Lung (tissue), 12 donors: ENCODE measurements around the gene ABHD15. TPM values are rescaled to one million over a fixed set of nuclear protein-coding genes. Genes with fewer than 3 reads are reported as not detected.

Experiments used
- ATAC-seq: fragments of 200-7000 bp; cut with Tn5 transposase; one replicate; pipeline ENCODE4 v1.9.1; 2020; ENCODE audit warnings: moderate number of reproducible peaks; ENCODE audit not compliant: insufficient read depth, low FRiP score
- DNase-seq, 3 donors: peaks; one replicate each; pipeline ENCODE4 v3.0.0-alpha.2; 2013 to 2017
- H3K27ac ChIP-seq, 2 donors: one replicate each; pipeline ENCODE4 v1.5.1; 2013; ENCODE audit warnings: mild to moderate bottlenecking in 2 of 2, moderate library complexity in 2 of 2, control low read depth in 1 of 2, inconsistent platforms in 1 of 2, low read depth in 1 of 2, low read length in 1 of 2
- H3K27me3 ChIP-seq, 3 donors: one replicate each; pipeline ENCODE4 v1.5.1; 2013; ENCODE audit warnings: low read length in 2 of 3; ENCODE audit not compliant: control insufficient read depth in 3 of 3, insufficient read depth in 3 of 3
- H3K36me3 ChIP-seq, 4 donors: one replicate each; pipeline ENCODE4 v1.5.1; 2013; ENCODE audit warnings: low read length in 4 of 4, mild to moderate bottlenecking in 1 of 4, moderate library complexity in 1 of 4; ENCODE audit not compliant: control insufficient read depth in 4 of 4, insufficient read depth in 4 of 4
- H3K4me1 ChIP-seq, 5 donors: one replicate each; pipeline ENCODE4 v1.5.1; 2013; ENCODE audit warnings: low read length in 5 of 5, mild to moderate bottlenecking in 2 of 5, moderate library complexity in 1 of 5; ENCODE audit not compliant: control insufficient read depth in 5 of 5, insufficient read depth in 5 of 5
- H3K4me3 ChIP-seq: one replicate; pipeline ENCODE4 v1.5.1; 2013; ENCODE audit warnings: mild to moderate bottlenecking, control low read depth, moderate library complexity
- H3K9ac ChIP-seq, 2 donors: one replicate each; pipeline ENCODE4 v1.5.1; 2013; ENCODE audit warnings: low read length in 2 of 2, control low read depth in 1 of 2; ENCODE audit not compliant: insufficient read depth in 1 of 2
- H3K9me3 ChIP-seq, 4 donors: one replicate each; pipeline ENCODE4 v1.5.1; 2013; ENCODE audit warnings: low read length in 3 of 4, mild to moderate bottlenecking in 1 of 4, moderate library complexity in 1 of 4; ENCODE audit not compliant: control insufficient read depth in 4 of 4, insufficient read depth in 3 of 4
- WGBS, 2 donors: extraction: QIAGEN DNeasy Blood & Tissue Kit; methylation state at CpG; one replicate each; pipeline ENCODE4 v1.1.7; 2013; 5-methylcytosine and 5-hydroxymethylcytosine counted together
- polyA plus RNA-seq, 2 donors: library from polyadenylated mRNA; stranded (reverse); fragments of 200-250 nt; gene quantifications; one replicate each; pipeline ENCODE4 v1.2.1, GENCODE V29; 2013
- total RNA-seq, 2 donors: library from RNA; depleted of rRNA in 1 of 2; stranded (reverse); fragments of >200 nt in 1 of 2; gene quantifications; one replicate each; pipeline ENCODE4 v1.2.1, GENCODE V29; 2014 to 2021
- TF ChIP-seq, protein P1 (sequence below): IDR thresholded peaks from 2 replicates; pipeline ENCODE4 v1.5.1; 2012; ENCODE audit warnings: mild to moderate bottlenecking; ENCODE audit errors: control extremely low read depth, extremely low read depth
- donor health status: control.
- donor health status: control.
- donor health status: Bipolar disorder and iron deficiency.
- donor health status: healthy.
- donor health status: DM: yes; HTN: yes; CAD: no.

The ABHD15 gene
- total and polyA plus RNA-seq, 4 donors: 4.0 to 10.5 (median 5.2) TPM

DNA sequence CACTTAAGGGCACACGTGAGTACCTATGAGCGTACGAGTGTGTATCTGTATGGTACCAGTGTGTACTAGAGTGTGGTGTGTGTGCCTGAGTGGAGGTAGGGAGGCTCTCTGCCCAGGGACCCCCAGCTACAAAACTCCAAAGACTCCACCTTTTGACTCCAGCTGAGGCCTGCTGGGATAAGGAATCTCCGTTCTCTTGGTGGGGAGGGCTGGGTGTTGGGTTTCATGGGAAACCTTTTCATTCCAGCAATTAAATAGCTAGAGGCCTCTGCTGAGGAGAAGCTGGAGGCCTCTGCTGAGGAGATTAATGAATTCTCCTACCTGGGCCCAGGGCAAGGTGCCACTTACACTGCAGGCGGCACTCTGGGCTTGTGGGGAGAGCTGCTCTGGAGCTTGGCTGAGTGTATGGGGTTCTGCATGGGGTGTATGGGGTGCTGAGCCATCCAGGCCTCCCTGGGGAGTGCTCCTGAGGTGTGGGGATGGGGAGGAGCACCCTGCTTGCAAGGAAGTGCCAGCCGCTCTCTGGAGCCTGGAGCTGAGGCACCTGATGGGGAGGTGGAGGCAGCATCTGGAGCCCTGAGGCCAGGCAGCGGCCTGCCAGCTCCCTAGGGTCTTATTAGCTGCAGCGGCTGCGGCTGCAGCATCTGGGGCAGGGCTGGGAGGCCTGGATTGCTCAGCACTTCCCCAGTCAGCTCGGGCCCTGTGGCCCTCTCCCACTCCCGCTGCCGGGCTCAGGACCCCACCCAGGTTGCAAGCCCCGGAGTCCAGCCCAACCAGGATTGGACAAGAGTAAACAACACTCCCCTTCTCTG lies 30.7 kb upstream of the ABHD15 start:
- no peak overlapping the region for H3K27ac ChIP-seq
- no peak overlapping the region for H3K4me3 ChIP-seq
- no peaks in the 10 kb centered on the region for H3K27me3 ChIP-seq
- DNase-seq (no peak), ATAC-seq (no peak)
- H3K36me3 ChIP-seq: no peaks in the 10 kb centered on the region
- peaks cover 0 to 31% (median 2%) of the 10 kb centered on the region in 5 donors for H3K4me1 ChIP-seq
- H3K9me3 ChIP-seq: no peaks in the 10 kb centered on the region
- H3K9ac ChIP-seq: no peak overlapping the region
- TF ChIP-seq, protein P1, sequence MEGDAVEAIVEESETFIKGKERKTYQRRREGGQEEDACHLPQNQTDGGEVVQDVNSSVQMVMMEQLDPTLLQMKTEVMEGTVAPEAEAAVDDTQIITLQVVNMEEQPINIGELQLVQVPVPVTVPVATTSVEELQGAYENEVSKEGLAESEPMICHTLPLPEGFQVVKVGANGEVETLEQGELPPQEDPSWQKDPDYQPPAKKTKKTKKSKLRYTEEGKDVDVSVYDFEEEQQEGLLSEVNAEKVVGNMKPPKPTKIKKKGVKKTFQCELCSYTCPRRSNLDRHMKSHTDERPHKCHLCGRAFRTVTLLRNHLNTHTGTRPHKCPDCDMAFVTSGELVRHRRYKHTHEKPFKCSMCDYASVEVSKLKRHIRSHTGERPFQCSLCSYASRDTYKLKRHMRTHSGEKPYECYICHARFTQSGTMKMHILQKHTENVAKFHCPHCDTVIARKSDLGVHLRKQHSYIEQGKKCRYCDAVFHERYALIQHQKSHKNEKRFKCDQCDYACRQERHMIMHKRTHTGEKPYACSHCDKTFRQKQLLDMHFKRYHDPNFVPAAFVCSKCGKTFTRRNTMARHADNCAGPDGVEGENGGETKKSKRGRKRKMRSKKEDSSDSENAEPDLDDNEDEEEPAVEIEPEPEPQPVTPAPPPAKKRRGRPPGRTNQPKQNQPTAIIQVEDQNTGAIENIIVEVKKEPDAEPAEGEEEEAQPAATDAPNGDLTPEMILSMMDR: no peak
- WGBS, 2 donors: 80 to 82% methylated on average over 13 of the region's 13 CpGs

DNA sequence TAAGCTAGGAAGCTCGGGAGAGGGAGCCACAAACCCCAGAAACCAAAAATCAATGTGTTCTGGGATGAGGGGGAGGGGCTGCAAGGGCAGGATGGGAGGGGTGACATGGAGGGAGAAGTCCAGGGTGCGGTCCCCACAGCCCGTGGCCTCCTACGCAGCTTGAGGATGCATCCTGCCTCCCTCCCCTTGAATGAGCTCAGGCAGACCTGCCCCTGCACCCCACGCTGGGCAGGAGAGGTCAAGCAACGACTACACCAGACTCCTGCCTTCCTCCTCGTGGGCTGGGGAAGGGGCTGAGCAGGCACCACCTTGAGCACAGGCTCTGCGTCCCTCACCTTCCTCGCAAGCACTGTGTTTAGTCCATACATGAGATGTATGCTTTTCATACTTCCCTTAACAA lies 30.0 kb upstream of the ABHD15 start:
- ATAC-seq (no peak), DNase-seq (no peak)
- TF ChIP-seq, protein P1: no peak
- no peak overlapping the region for H3K9ac ChIP-seq
- no peaks in the 10 kb centered on the region for H3K9me3 ChIP-seq
- H3K4me1 ChIP-seq: peaks cover 4 to 39% (median 6%) of the 10 kb centered on the region in 5 donors
- H3K4me3 ChIP-seq: no peak overlapping the region
- WGBS, 2 donors: 72 to 79% methylated on average over 8 to 9 of the region's 9 CpGs
- no peaks in the 10 kb centered on the region for H3K27me3 ChIP-seq
- H3K36me3 ChIP-seq: no peaks in the 10 kb centered on the region
- no peak overlapping the region for H3K27ac ChIP-seq

DNA sequence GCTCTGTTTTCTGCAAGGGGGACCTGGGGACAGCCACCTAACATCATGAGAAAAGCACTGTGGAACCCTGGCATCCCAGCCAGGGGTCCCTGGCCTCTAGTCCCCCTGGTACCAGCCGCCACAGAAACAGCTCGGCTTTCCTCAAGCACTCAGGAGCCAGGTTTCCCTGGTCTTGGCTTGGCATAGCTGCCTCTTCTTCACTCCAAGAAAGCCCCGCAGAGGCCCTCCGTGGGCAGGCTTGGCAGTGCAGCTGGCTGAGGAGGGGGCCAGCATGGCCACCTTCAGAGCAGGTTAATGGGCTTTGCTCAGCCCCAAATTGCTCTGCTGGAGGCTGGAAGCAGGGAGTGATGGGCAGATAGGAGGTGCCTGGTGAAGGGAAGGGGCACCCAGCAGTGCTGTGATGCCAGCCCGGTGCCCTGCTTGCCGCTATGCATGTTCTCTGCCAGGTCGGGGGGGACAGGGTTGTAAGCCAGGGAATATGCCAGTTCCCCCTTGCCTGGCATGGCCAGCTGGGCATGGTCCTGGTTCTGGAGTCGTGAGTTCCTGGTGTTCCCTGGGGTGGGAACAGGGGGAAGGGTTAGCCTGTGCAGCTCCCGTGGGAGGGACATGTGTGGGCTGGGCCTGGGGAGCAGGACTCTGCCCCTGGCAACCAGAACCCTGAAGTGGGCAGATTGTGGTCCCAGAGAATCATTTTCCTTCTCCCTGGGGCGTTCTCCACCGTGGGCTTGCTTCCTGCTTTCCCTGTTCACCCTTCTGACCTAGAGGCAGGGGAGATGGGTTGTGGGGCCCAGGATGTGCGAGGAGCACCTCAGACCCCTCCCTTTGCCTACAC lies 29.3 kb upstream of the ABHD15 start:
- Histone ChIP-seq H3K4me1 (peaks cover 4 to 45% (median 9%) of the 10 kb centered on the region in 5 donors), H3K27me3 (no peaks in the 10 kb centered on the region), H3K4me3 (no peak overlapping the region), H3K9me3 (no peaks in the 10 kb centered on the region), H3K9ac (no peak overlapping the region), H3K36me3 (no peaks in the 10 kb centered on the region), H3K27ac (no peak overlapping the region)
- DNase-seq: no peak
- 88 to 89% methylated on average over 12 of the region's 12 CpGs for WGBS, 2 donors
- no peak for ATAC-seq
- TF ChIP-seq, protein P1: no peak
